BLaER1 treated with 17β-estradiol and CSF1 and Interleukin-3, amounts not matched to agents 10 nM and 100 nM (cell line): Measurements from ENCODE around the gene TSC22D4.

ENCODE experiments used
- H3K27ac ChIP-seq, 11 experiments: shearing (Covaris generic); formaldehyde crosslinking; 2 replicates each; pipeline ENCODE4 v1.8.1; 2022
- H3K27me3 ChIP-seq, 11 experiments: shearing (Covaris generic); formaldehyde crosslinking; 2 replicates each; pipeline ENCODE4 v1.8.1; 2022
- H3K36me3 ChIP-seq, 11 experiments: shearing (Covaris generic); formaldehyde crosslinking; 2 replicates each; pipeline ENCODE4 v1.8.1; 2022
- H3K4me1 ChIP-seq, 10 experiments: shearing (Covaris generic); formaldehyde crosslinking; 2 replicates each; pipeline ENCODE4 v1.8.1; 2022
- H3K4me2 ChIP-seq, 11 experiments: shearing (Covaris generic); formaldehyde crosslinking; 2 replicates each; pipeline ENCODE4 v1.8.1; 2022
- H3K4me3 ChIP-seq, 10 experiments: shearing (Covaris generic); formaldehyde crosslinking; 2 replicates each; pipeline ENCODE4 v1.8.1; 2022
- H3K9ac ChIP-seq, 11 experiments: shearing (Covaris generic); formaldehyde crosslinking; 2 replicates each; pipeline ENCODE4 v1.8.1; 2022
- H3K9me3 ChIP-seq, 11 experiments: shearing (Covaris generic); formaldehyde crosslinking; replicated peaks in 1 of 11; 2 replicates each; pipeline ENCODE4 v1.8.1; 2022
- H4K20me1 ChIP-seq, 11 experiments: shearing (Covaris generic); formaldehyde crosslinking; 2 replicates each; pipeline ENCODE4 v1.8.1; 2022
- Cebpa-rat ChIP-seq, 11 experiments: shearing (Covaris generic); IDR thresholded peaks; 2 replicates each; pipeline ENCODE4 v1.8.1; 2022

The TSC22D4 gene

DNA sequence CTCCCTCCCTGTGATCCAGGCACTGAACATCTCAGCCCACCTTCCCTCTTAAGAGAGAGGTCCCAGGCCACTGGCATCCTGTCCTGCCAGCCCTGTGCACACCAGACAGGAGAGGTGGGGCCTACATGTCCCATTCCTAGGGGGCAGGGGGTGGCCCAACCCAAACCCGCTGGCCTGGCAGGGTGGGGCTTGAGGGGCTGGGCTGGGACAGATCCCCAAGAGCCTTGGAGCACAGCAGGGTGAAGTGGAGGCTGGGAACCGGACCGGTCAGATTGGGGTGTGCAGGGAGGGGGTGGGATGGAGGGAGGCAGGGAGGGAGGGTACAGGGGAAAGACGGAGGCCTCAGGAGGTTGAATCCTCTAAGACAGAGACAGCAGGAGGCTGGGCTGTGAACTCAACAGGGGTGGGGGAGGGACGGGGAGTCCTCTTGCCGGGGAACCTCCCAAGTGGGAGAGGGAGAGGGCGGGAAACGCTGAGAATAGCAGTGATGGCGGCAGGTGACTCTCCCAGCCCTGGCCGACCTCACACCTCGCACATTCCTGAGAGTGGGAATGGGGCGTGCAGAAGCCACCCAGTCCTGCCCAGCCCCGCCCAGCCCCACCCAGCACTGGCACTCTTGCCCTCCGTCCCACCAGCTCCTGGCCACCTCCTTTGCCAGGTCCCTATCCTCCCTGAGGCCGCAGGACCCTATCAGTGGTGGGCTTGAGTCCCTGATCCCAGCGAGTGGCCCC, 6.7 kb downstream of the TSC22D4 start:
- Histone ChIP-seq H3K4me2 (peak overlapping the region; percentile 97 to 100 (median 99)), H3K9ac (peak overlapping the region; percentile 87 to 97 (median 92); a peak in 19 of 22 replicates), H3K4me1 (peaks cover 82 to 98% (median 89%) of the 10 kb centered on the region in 10 experiments), H3K27ac (peak overlapping the region in 9 of 11 experiments; percentile 16 to 93 (median 54); a peak in 15 of 22 replicates), H4K20me1 (peaks cover 89 to 100% (median 99%) of the 10 kb centered on the region in 11 experiments), H3K4me3 (peak overlapping the region; percentile 31 to 100 (median 94); a peak in 17 of 20 replicates), H3K27me3 (no peaks in the 10 kb centered on the region), H3K36me3 (peaks cover 42 to 92% (median 73%) of the 10 kb centered on the region in 11 experiments), H3K9me3 (no peaks in the 10 kb centered on the region)
- TF ChIP-seq Cebpa-rat (IDR thresholded peaks at IDR 0.05), result no peak

DNA sequence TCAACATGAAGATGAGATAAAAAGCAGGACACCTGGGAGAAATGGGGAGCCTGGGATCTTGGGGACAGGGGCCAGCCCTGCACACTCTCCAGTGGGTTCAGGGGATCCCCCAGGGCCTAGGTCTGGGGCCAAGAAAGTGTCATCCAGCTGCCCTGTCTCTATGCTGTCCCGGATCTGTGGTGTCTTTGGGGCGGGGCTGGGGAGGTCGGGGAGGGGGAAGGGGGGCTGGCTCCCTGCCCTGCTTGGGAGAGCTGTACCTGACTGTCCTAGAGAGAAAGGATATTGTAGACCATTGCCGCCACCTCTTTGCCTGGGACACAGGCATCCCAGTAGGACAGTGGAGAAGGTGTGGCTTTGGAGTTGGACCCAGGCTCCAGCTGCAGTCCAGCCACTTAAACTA, 8.0 kb downstream of the TSC22D4 start:
- Histone ChIP-seq H4K20me1 (peaks cover 83 to 99% (median 95%) of the 10 kb centered on the region in 11 experiments), H3K9me3 (no peaks in the 10 kb centered on the region), H3K9ac (peak overlapping the region in 2 of 11 experiments; percentile 29 to 95; a peak in 2 of 22 replicates), H3K27ac (no peak overlapping the region), H3K36me3 (peaks cover 49 to 88% (median 72%) of the 10 kb centered on the region in 11 experiments), H3K4me1 (peaks cover 84 to 98% (median 93%) of the 10 kb centered on the region in 10 experiments), H3K4me2 (peak overlapping the region in 9 of 11 experiments; percentile 31 to 100 (median 99); a peak in 10 of 22 replicates), H3K4me3 (no peak overlapping the region), H3K27me3 (no peaks in the 10 kb centered on the region)
- TF ChIP-seq Cebpa-rat (IDR thresholded peaks at IDR 0.05), result no peak

GRCh38 chr7:100469227-100470044, 9.6 kb downstream of the TSC22D4 start:
- Histone ChIP-seq H4K20me1 (peaks cover 72 to 98% (median 88%) of the 10 kb centered on the region in 11 experiments), H3K27me3 (no peaks in the 10 kb centered on the region), H3K4me2 (peak overlapping the region; percentile 12 to 57 (median 42); a peak in 10 of 22 replicates), H3K4me1 (peaks cover 81 to 98% (median 89%) of the 10 kb centered on the region in 10 experiments), H3K9ac (peak overlapping the region in 4 of 11 experiments; percentile 28 to 51 (median 36); a peak in 4 of 22 replicates), H3K4me3 (no peak overlapping the region), H3K36me3 (peaks cover 52 to 86% (median 71%) of the 10 kb centered on the region in 11 experiments), H3K27ac (no peak overlapping the region), H3K9me3 (no peaks in the 10 kb centered on the region)
- no peak for TF ChIP-seq Cebpa-rat (IDR thresholded peaks at IDR 0.05)

DNA sequence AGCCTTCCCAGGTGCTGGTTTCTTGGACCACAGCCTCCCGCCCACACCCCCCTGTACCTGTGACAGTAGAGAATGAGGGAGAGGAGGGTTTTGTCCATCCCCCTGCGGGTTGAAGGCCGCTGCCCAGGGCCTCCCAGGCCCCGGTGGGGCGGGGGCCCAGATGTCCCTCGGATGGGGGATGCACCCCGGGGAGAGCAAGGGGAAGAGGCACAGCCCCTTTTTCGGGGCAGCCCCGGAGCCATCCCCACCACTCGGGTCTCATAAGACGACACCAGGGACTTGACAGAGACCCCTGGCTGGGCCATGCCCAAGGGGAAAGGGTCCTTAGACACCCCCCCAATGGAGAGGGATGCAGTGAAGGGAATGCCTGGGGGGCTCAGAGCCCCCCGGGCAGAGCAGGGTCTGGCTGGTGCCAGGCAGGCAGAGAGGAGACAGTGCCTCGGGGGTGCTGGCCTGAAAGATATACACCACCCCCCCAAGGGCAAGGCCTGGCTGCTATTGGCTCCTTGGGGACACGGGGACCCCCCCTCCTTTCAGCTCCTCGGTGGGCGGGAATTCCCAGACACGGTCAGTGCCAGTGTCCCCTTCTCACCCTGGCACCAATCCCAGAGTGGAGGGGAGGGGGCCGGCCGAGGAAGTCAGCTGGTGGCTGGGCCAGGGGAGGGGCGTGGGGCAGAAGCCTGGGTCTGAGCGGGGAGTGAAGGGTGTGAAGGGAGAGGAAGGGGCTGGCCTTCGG, 11.2 kb downstream of the TSC22D4 start:
- H3K27me3 ChIP-seq, result no peaks in the 10 kb centered on the region
- peaks cover 58 to 85% (median 73%) of the 10 kb centered on the region in 11 experiments for H3K36me3 ChIP-seq
- TF ChIP-seq Cebpa-rat (IDR thresholded peaks at IDR 0.05), result no peak
- H3K27ac ChIP-seq, result peak overlapping the region in 6 of 11 experiments; percentile 4 to 48 (median 30); a peak in 8 of 22 replicates
- H4K20me1 ChIP-seq, result peaks cover 56 to 93% (median 72%) of the 10 kb centered on the region in 11 experiments
- peak overlapping the region in 10 of 11 experiments; percentile 36 to 57 (median 44); a peak in 17 of 22 replicates for H3K4me2 ChIP-seq
- H3K4me1 ChIP-seq, result peaks cover 64 to 93% (median 76%) of the 10 kb centered on the region in 10 experiments
- peak overlapping the region in 10 of 11 experiments; percentile 10 to 68 (median 48); a peak in 17 of 22 replicates for H3K9ac ChIP-seq
- no peak overlapping the region for H3K4me3 ChIP-seq
- no peaks in the 10 kb centered on the region for H3K9me3 ChIP-seq

GRCh38 chr7:100466653-100467605, 12.1 kb downstream of the TSC22D4 start:
- peaks cover 56 to 84% (median 68%) of the 10 kb centered on the region in 10 experiments for H3K4me1 ChIP-seq
- no peaks in the 10 kb centered on the region for H3K27me3 ChIP-seq
- peak overlapping the region; percentile 15 to 57 (median 43); a peak in 21 of 22 replicates for H3K4me2 ChIP-seq
- H3K4me3 ChIP-seq, result no peak overlapping the region
- peak overlapping the region in 5 of 11 experiments; percentile 4 to 48 (median 29); a peak in 9 of 22 replicates for H3K27ac ChIP-seq
- peak overlapping the region in 10 of 11 experiments; percentile 21 to 68 (median 48); a peak in 17 of 22 replicates for H3K9ac ChIP-seq
- H4K20me1 ChIP-seq, result peaks cover 47 to 84% (median 64%) of the 10 kb centered on the region in 11 experiments
- no peak for TF ChIP-seq Cebpa-rat (IDR thresholded peaks at IDR 0.05)
- no peaks in the 10 kb centered on the region for H3K9me3 ChIP-seq
- H3K36me3 ChIP-seq, result peaks cover 61 to 88% (median 79%) of the 10 kb centered on the region in 11 experiments

DNA sequence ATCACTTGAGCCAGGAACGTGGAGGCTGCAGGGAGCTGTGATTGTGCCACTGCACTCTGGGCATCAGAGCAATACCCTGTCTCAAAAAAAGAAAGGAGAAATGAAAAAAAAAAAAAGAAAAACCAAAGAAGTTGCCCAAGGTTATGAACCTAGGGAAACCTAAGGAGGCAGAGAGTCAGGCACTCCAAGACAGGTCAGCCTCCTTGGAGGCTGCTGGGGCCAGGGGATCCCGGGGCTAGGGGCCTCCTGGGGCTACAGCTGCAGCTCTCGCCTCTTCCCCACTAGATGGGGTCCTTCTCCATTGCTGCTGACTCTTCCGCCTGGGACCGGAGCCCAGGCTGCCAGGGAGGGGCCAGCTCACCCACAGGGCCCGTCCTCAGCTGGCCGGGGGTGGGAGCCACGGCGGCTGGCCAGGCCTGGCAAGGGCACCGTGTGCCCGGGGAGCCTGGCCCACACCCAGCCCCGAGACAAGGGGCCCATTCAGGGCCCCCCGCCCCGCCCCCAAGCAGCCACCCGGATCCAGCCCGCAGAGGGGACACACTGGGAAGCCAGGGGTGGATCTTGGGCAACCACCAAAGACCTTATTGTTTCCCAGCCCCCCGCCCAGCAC, 13.2 kb downstream of the TSC22D4 start:
- H3K4me1 ChIP-seq, result peaks cover 48 to 75% (median 58%) of the 10 kb centered on the region in 10 experiments

GRCh38 chr7:100465299-100465698, 13.7 kb downstream of the TSC22D4 start:
- H3K36me3 ChIP-seq, result peaks cover 67 to 90% (median 82%) of the 10 kb centered on the region in 11 experiments
- peaks cover 36 to 68% (median 48%) of the 10 kb centered on the region in 11 experiments for H4K20me1 ChIP-seq
- TF ChIP-seq Cebpa-rat (IDR thresholded peaks at IDR 0.05), result no peak

More for the DNA sequence above, 13.2 kb downstream of the TSC22D4 start:
- Histone ChIP-seq H4K20me1 (peaks cover 41 to 73% (median 53%) of the 10 kb centered on the region in 11 experiments), H3K27me3 (no peaks in the 10 kb centered on the region), H3K9ac (peak overlapping the region in 6 of 11 experiments; percentile 1 to 44 (median 26); a peak in 5 of 22 replicates), H3K36me3 (peaks cover 67 to 90% (median 82%) of the 10 kb centered on the region in 11 experiments), H3K27ac (peak overlapping the region in 2 of 11 experiments; percentile 14 to 37; a peak in 1 of 22 replicates), H3K4me2 (peak overlapping the region in 10 of 11 experiments; percentile 3 to 45 (median 29); a peak in 9 of 22 replicates), H3K4me3 (no peak overlapping the region), H3K9me3 (no peaks in the 10 kb centered on the region)
- no peak for TF ChIP-seq Cebpa-rat (IDR thresholded peaks at IDR 0.05)

More at GRCh38 chr7:100465299-100465698, 13.7 kb downstream of the TSC22D4 start:
- H3K27me3 ChIP-seq, result no peaks in the 10 kb centered on the region
- H3K27ac ChIP-seq, result no peak overlapping the region
- no peak overlapping the region for H3K4me3 ChIP-seq
- H3K4me2 ChIP-seq, result peak overlapping the region; percentile 5 to 53 (median 33); a peak in 12 of 22 replicates
- peak overlapping the region in 6 of 11 experiments; percentile 1 to 35 (median 28); a peak in 3 of 22 replicates for H3K9ac ChIP-seq
- no peaks in the 10 kb centered on the region for H3K9me3 ChIP-seq
- peaks cover 44 to 69% (median 56%) of the 10 kb centered on the region in 10 experiments for H3K4me1 ChIP-seq
